Loucy (cell line): ENCODE results near the gene SMARCAL1.
A peak's percentile ranks its signal among the peaks of the same experiment; 100 is the strongest.

ENCODE experiments used
- H2AFZ ChIP-seq: fragments of 200-600 bp; sonication (generic); 2 replicates; pipeline ENCODE4 v1.6.0; 2016; ENCODE audit warnings: antibody characterized with exemption, mild to moderate bottlenecking, low read length, moderate library complexity
- H3F3A ChIP-seq: fragments of 200-600 bp; 2 replicates; pipeline ENCODE4 v1.6.0; 2016; ENCODE audit warnings: antibody characterized with exemption, low read depth, mild to moderate bottlenecking
- H3K27me3 ChIP-seq: fragments of 200-600 bp; sonication (generic); 2 replicates; pipeline ENCODE4 v1.6.1; 2014; ENCODE audit warnings: low read length, mild to moderate bottlenecking; ENCODE audit not compliant: insufficient read depth, poor library complexity, severe bottlenecking
- H3K36me3 ChIP-seq: fragments of 200-600 bp; sonication (generic); 2 replicates; pipeline ENCODE4 v1.6.1; 2016; ENCODE audit warnings: low read length; ENCODE audit not compliant: insufficient read depth
- H3K4me1 ChIP-seq: fragments of 200-600 bp; sonication (generic); 2 replicates; pipeline ENCODE4 v1.5.1; 2014; ENCODE audit warnings: low read length, mild to moderate bottlenecking; ENCODE audit not compliant: insufficient read depth, poor library complexity, severe bottlenecking
- H3K4me2 ChIP-seq: fragments of 200-600 bp; sonication (generic); 2 replicates; pipeline ENCODE4 v1.6.0; 2014; ENCODE audit warnings: antibody characterized with exemption, low read length, low read depth, mild to moderate bottlenecking; ENCODE audit not compliant: poor library complexity, severe bottlenecking
- H3K4me3 ChIP-seq: fragments of 200-600 bp; sonication (generic); 2 replicates; pipeline ENCODE4 v1.5.1; 2014; ENCODE audit warnings: low read length, mild to moderate bottlenecking, mixed read lengths; ENCODE audit not compliant: poor library complexity, severe bottlenecking
- H3K79me2 ChIP-seq: fragments of 200-600 bp; sonication (generic); 2 replicates; pipeline ENCODE4 v1.6.1; 2014; ENCODE audit warnings: low read length; ENCODE audit not compliant: insufficient read depth
- H3K9ac ChIP-seq: fragments of 200-600 bp; sonication (generic); 2 replicates; pipeline ENCODE4 v1.6.0; 2014; ENCODE audit warnings: mild to moderate bottlenecking, low read depth, low read length, moderate library complexity; ENCODE audit not compliant: poor library complexity, severe bottlenecking
- H3K9me2 ChIP-seq: fragments of 200-600 bp; sonication (generic); replicated peaks from 2 replicates; pipeline ENCODE4 v1.6.1; 2016; ENCODE audit warnings: low read depth, low read length, mixed read lengths
- H3K9me3 ChIP-seq: fragments of 200-600 bp; sonication (generic); 2 replicates; pipeline ENCODE4 v1.6.1; 2014; ENCODE audit warnings: mild to moderate bottlenecking, antibody characterized with exemption, low read length, low read depth; ENCODE audit not compliant: insufficient read depth
- H4K20me1 ChIP-seq: fragments of 200-600 bp; sonication (generic); 2 replicates; pipeline ENCODE4 v1.6.0; 2014; ENCODE audit warnings: antibody characterized with exemption, low read length, mild to moderate bottlenecking; ENCODE audit not compliant: insufficient read depth, poor library complexity, severe bottlenecking
- CTCF ChIP-seq: fragments of 200-600 bp; sonication (generic); conservative IDR thresholded peaks from 2 replicates; pipeline ENCODE4 v1.5.1; 2014; ENCODE audit warnings: mild to moderate bottlenecking, antibody characterized with exemption, low read length
- EZH2phosphoT487 ChIP-seq: fragments of 200-600 bp; IDR thresholded peaks from 2 replicates; pipeline ENCODE4 v1.6.1; 2018; ENCODE audit warnings: antibody characterized with exemption, mild to moderate bottlenecking, moderate library complexity, borderline replicate concordance

Gene SMARCAL1

GRCh38 chr2:216501854-216502253 is 89.6 kb downstream of the SMARCAL1 start:
- H3K27me3 ChIP-seq, result peaks cover 12% of the 10 kb centered on the region
- no peaks in the 10 kb centered on the region for H3K9me3 ChIP-seq
- peaks cover 68% of the 10 kb centered on the region for H4K20me1 ChIP-seq
- no peaks in the 10 kb centered on the region; the same call in 1 of the 2 replicates for H3F3A ChIP-seq
- H3K4me2 ChIP-seq, result peak overlapping the region; percentile 96
- H3K79me2 ChIP-seq, result peaks cover 86% of the 10 kb centered on the region
- H3K36me3 ChIP-seq, result peaks cover 58% of the 10 kb centered on the region
- no peaks in the 10 kb centered on the region for H3K9me2 ChIP-seq
- peak overlapping the region; percentile 90 for H3K4me3 ChIP-seq
- peak overlapping the region; percentile 15 for H3K9ac ChIP-seq
- H3K4me1 ChIP-seq, result peaks cover 57% of the 10 kb centered on the region
- TF ChIP-seq CTCF (no peak), EZH2phosphoT487 (no peak)
- no peak overlapping the region for H2AFZ ChIP-seq

GRCh38 chr2:216502381-216503158 is 90.3 kb downstream of the SMARCAL1 start:
- H3K4me2 ChIP-seq, result peak overlapping the region; percentile 96
- peaks cover 53% of the 10 kb centered on the region for H3K4me1 ChIP-seq
- H3K27me3 ChIP-seq, result peaks cover 12% of the 10 kb centered on the region
- TF ChIP-seq EZH2phosphoT487 (no peak), CTCF (no peak)
- H3K9me3 ChIP-seq, result no peaks in the 10 kb centered on the region
- no peak overlapping the region for H2AFZ ChIP-seq
- peaks cover 82% of the 10 kb centered on the region for H3K79me2 ChIP-seq
- H3K36me3 ChIP-seq, result peaks cover 58% of the 10 kb centered on the region
- no peaks in the 10 kb centered on the region; the same call in 1 of the 2 replicates for H3F3A ChIP-seq
- peak overlapping the region; percentile 15 for H3K9ac ChIP-seq
- peak overlapping the region; percentile 90 for H3K4me3 ChIP-seq
- peaks cover 68% of the 10 kb centered on the region for H4K20me1 ChIP-seq
- H3K9me2 ChIP-seq, result no peaks in the 10 kb centered on the region

- Histone ChIP-seq H3K9ac (peak overlapping the region; percentile 15), H3K9me2 (no peaks in the 10 kb centered on the region), H3K4me1 (peaks cover 47% of the 10 kb centered on the region), H3K79me2 (peaks cover 76% of the 10 kb centered on the region), H3F3A (no peaks in the 10 kb centered on the region; the same call in 1 of the 2 replicates), H3K36me3 (peaks cover 58% of the 10 kb centered on the region), H3K9me3 (no peaks in the 10 kb centered on the region), H4K20me1 (peaks cover 68% of the 10 kb centered on the region), H3K4me2 (peak overlapping the region; percentile 96), H3K4me3 (peak overlapping the region; percentile 90), H2AFZ (no peak overlapping the region), H3K27me3 (peaks cover 12% of the 10 kb centered on the region)
- TF ChIP-seq CTCF (no peak), EZH2phosphoT487 (no peak)
These were observed 90.9 kb downstream of the SMARCAL1 start for GRCh38 chr2:216503159-216503629.
